Fibroblast of villous mesenchyme (primary cell): Measurements from ENCODE around the gene ARL4A. TPM values are rescaled to one million over a fixed set of nuclear protein-coding genes. Genes with fewer than 3 reads are reported as not detected.

Experiments used
- DNase-seq: peaks from one replicate; pipeline ENCODE4 v3.0.0-alpha.2; 2010; ENCODE audit warnings: low read depth
- H3K4me3 ChIP-seq: 2 replicates; pipeline ENCODE4 v1.5.1; 2011; ENCODE audit warnings: low read depth, mild to moderate bottlenecking, low read length
- CTCF ChIP-seq: IDR thresholded peaks from 2 replicates; pipeline ENCODE4 v1.5.1; 2012; ENCODE audit warnings: low read depth, mild to moderate bottlenecking, low read length; ENCODE audit not compliant: insufficient read depth
- total RNA-seq: library from RNA; depleted of rRNA; stranded (reverse); fragments of >200 nt; gene quantifications from 2 replicates; pipeline ENCODE4 v1.2.3, GENCODE V29; 2012

ARL4A gene
- total RNA-seq, 1 donor: 24.6 TPM

DNA sequence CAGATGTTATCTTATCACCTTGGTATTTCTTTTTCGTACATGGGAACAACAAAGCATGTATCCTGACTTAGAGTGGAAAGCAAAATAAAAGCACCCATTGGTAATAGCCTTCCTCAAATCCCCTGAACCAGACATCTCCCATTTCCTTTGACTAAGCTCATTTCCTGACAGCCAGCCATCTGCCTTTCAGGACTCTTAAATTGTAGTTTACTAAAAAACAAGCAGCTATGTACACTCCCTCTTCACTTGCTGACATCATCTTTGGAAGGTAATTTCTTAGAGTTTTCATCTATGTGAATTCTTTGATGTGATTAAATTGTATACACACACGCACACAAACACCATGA, 40.7 kb downstream of the ARL4A start:
- TF ChIP-seq CTCF: no peak
- peak; percentile 22 for DNase-seq
- no peak overlapping the region for H3K4me3 ChIP-seq

DNA sequence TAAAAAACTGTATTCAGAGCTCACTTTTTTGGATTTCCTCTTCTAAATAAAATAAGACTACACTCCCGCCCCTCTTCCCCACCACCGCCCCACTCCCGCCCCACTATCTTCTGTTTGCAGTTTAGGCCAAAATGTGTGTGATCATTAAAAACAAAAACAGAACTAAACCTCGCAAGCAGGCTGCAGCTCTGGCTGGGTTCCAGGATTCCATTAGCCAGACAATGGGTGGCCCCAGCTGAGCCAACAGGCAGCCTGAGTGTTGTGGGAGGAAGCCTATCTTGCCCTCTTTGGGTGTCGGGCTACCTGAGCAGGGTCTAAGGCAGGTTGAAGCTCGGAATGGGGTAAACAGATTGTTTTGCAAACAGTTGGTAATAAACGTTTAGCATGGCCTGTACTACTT, 41.7 kb downstream of the ARL4A start:
- no peak overlapping the region for H3K4me3 ChIP-seq
- TF ChIP-seq CTCF: no peak
- DNase-seq: peak; percentile 51

GRCh38 chr7:12730523-12730922, 43.1 kb downstream of the ARL4A start:
- no peak for TF ChIP-seq CTCF
- no peak overlapping the region for H3K4me3 ChIP-seq
- DNase-seq: no peak

DNA sequence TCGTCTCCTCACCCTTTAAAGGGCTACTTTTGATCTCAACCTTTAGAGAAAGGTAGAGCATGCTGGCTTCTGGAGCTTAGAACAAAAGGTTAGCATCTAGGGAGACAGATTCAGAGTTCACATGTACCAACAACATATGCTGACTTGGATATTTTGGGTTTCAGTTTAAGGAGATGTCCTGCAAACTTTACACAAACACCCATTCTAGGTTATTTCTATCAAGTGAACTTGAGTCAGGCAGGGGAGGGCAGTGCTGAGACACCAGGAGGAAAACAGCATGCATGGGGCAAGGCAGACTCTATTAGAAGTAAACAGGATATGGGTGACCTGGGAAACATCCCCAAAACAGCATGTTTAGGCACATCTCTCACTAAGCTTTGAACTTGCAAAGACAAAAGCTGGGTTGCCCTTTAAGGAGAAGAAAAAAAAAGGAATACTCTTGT, 43.8 kb downstream of the ARL4A start:
- peak; percentile 35 for TF ChIP-seq CTCF
- peak; percentile 76 for DNase-seq

DNA sequence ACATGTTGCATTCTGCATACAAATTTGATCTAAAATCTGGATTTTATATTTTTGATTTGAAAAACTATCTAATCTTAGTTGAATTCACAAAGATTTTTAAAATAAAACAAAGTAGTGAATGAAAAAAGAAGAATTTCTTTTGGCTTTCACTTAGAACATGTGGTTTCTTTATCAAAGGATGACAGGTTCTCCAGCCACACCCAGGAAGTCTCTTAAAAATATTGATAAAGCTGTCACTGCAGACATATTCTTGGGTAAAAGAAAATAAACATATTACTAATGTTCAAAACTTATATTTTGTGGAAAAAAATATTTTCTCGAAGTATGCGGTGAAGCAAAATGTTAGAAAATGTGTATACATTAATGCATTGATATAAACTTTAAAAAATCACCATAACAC, 44.3 kb downstream of the ARL4A start:
- TF ChIP-seq CTCF: no peak
- H3K4me3 ChIP-seq: no peak overlapping the region
- DNase-seq: peak; percentile 29

More for the DNA sequence above, 43.8 kb downstream of the ARL4A start:
- no peak overlapping the region for H3K4me3 ChIP-seq

- no peak for TF ChIP-seq CTCF
- DNase-seq: no peak
Observed at GRCh38 chr7:12732428-12732827, 45.0 kb downstream of the ARL4A start.

GRCh38 chr7:12735923-12736322, 48.5 kb downstream of the ARL4A start:
- DNase-seq: no peak
- H3K4me3 ChIP-seq: no peak overlapping the region
- no peak for TF ChIP-seq CTCF

More at GRCh38 chr7:12732428-12732827, 45.0 kb downstream of the ARL4A start:
- H3K4me3 ChIP-seq: no peak overlapping the region
